Measurements from ENCODE around the gene CARMIL3.
A peak's percentile ranks its signal among the peaks of the same experiment; 100 is the strongest.
"Not testable (repeated sequence)": the region's sequence is repeated elsewhere in the genome, so short reads cannot be mapped to it uniquely, and the experiment has no call there.

CARMIL3 gene

GRCh38 chr14:24042746-24043145 is 9.1 kb upstream of the CARMIL3 start:
- no peak for DNase-seq

- DNase-seq = not testable (repeated sequence)
These were observed 2.8 kb upstream of the CARMIL3 start for GRCh38 chr14:24049002-24049401.

GRCh38 chr14:24050753-24051152 is 1.1 kb upstream of the CARMIL3 start:
- DNase-seq = not testable (repeated sequence)

- DNase-seq = no peak
These were observed 527 bp upstream of the CARMIL3 start for GRCh38 chr14:24051176-24051788.

DNA sequence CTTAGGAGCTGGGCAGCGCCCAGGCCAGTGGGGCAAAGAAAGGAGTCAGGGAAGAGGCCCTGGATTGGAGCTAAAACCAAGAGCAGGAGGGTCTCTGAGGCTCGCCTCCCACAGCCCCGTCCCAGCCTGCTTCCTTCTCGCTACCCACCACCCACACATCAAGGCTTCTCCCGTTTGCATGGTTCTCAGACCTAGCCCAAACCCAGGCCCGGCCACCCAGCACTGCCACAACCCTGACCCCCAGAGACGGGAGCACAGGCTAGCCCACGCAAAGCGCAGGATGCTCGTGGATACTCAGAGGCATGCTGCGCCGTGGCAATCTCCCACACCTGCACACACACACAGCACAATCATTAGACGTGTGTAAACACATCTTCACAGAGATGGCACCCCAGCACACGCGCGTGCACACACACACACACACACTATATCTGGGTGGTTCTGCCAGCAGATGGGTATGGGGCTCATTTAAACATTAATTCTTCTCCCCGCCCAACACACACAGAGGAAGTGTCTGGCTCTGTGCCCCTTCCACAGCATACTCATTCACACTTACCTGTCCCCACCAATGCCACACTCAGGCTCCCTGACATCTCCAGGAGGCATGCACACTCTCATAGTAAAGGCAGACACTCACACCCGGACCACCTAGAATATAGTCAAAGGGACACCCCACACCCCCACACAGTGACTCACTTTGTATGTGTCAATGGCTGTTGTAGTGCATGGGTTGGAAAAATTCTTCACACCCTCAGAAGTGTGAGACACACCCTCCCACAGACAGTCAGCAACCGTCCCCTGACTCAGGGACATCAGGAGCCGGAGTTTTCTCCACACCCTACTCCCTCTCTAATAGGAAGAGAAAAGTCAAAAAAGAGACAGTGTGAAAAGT is 1.1 kb downstream of the CARMIL3 start:
- no peak for DNase-seq

- no peak for DNase-seq
These were observed 1.9 kb downstream of the CARMIL3 start for GRCh38 chr14:24053548-24054323.

GRCh38 chr14:24054324-24054641 is 2.5 kb downstream of the CARMIL3 start:
- DNase-seq = no peak

- no peak for DNase-seq
These were observed 2.8 kb downstream of the CARMIL3 start for GRCh38 chr14:24054646-24055045.

GRCh38 chr14:24055971-24056799 is 4.4 kb downstream of the CARMIL3 start:
- no peak for DNase-seq

- DNase-seq = no peak
These were observed 5.0 kb downstream of the CARMIL3 start for GRCh38 chr14:24056800-24057184.

DNA sequence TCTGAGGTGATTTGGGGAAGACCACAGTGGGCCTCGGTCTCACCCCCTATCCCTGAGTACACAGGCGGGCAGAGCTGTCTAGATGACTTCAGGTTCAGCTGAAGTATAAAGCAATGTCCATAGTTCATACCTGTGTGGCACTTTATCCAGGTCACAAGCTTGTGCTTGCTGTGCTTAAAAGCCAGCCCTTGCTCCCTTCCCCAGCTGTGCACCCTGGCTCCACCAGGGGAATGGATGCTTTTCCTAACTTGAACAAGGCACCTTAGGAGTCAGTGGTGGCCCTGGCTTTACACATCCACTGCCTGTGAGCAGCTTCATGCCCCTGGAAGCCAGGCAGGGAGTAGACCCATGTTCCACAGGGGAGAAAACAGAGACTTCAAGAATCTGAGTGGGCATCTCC is 5.5 kb downstream of the CARMIL3 start:
- DNase-seq = no peak

- DNase-seq = no peak
These were observed 6.1 kb downstream of the CARMIL3 start for GRCh38 chr14:24057867-24058259.

DNA sequence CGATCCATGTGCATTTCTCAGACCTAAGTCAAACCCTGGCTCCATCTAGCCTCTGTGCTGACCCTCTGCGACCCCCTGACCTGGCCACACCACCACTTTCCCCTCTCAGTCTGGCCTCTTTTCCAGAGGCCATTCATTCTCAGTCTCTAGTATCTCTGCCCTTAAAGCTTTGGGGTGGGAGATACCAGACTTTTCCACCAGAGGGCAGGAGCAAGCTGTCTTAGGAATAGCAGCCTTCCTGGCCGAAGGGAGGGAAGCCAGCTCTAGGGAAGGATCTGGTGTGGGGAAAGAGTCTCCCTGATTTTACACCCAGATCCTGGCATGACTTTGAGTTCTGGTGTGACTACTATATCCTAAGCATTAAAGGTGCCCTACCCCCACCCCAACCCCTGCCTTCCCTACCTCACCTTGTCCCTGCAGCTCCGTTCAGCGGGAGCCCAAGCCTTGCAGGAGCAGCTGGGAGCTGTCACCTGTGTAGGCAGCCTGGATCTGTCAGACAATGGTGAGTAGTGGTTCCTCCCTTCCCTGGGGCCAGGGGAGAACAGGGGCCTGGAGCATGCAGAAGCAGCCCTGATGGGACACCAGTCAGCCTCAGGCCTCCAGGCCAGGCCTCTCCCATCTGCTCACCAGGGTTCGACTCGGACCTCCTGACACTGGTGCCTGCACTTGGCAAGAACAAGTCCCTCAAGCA is 6.6 kb downstream of the CARMIL3 start:
- DNase-seq = peak; percentile 97

GRCh38 chr14:24058951-24059475 is 7.2 kb downstream of the CARMIL3 start:
- DNase-seq = peak; percentile 35

- no peak for DNase-seq
These were observed 8.1 kb downstream of the CARMIL3 start for GRCh38 chr14:24059841-24060388.

DNA sequence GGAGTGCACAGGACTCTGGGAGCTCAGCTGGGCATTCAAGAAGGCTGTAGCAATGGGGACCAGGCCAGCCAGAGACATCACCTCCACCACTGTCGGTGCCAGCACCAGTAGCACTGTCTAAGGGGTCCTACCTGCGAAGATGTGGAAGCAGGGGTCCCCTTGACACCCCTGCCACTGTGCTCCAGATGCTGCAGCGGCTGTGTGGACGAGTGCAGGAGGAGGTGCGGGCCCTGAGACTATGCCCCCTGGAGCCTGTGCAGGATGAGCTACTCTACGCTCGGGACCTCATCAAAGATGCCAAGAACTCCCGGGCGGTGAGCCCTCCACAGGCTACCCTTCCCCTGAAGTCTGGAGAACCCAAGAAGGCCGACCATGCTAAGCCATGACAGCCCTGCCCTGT is 8.6 kb downstream of the CARMIL3 start:
- no peak for DNase-seq

DNA sequence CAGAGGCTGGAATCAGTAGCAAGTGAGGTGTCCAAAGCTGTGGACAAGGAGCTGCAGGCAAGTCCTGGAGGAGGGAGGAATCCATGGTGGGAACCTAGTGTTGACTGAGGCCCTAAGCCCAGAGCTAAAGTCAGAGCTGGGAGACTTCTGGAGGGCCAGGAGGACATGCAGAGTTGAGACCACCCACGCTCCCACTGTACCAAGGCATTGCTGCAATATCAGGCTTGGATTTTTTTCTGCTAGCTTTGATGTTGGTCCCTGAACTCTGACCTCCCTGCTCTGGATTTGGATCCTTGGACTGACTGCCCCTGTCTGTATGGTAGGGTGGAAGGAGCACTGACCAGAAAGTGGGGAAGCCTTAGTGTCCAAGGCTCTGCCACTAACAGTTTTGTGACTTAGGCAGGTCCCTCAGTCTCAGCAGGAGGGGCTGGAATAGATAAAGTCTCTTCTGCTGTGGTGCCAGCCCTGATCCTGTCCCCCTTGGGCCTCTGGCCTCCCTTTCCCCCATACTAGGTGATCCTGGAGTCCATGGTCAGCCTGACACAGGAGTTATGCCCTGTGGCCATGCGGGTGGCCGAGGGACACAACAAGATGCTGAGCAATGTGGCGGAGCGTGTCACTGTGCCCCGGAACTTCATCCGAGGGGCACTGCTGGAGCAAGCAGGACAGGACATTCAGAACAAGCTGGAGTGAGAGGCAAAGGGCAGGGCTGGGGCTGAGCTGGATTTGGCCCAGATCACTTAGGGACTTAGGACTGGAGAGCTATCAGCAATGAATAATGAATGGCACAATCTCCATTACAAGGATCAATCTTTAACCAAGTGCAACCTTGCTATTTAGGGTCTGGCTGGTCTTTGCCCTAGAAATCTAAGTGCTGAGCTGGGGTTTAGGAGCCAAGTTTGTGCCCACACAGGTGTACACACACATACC is 9.4 kb downstream of the CARMIL3 start:
- no peak for DNase-seq

DNA sequence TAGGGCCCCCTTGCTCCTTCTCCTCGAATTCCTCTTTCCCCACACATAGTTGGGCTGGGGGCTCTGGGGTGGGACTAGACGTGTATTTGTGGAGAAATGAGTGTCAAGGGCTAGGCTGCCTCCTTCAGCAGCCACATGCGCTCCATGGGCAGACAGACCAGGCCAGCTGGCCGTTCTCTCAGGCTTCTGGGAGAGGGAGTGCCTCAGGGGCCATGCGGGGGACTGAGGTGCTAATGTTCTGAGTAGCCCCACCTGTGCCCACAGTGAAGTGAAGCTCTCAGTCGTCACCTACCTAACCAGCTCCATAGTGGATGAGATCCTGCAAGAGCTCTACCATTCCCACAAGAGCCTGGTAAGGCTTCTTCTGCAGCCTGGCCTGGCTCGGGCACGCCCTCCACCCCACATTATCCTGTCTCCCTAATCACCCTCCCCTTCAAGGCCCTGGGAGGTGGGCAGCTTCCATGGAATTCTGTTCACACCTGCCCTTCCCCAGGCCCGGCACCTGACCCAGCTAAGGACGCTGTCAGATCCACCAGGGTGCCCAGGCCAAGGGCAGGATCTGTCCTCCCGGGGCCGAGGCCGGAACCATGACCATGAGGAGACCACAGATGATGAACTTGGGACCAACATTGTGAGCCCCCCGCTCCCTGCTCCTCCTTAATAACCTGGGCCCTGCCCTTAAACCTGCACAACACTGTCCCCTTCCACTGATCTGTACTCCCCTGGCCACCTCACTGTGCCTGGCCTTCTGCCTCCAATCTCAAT is 10.6 kb downstream of the CARMIL3 start:
- DNase-seq = no peak

DNA sequence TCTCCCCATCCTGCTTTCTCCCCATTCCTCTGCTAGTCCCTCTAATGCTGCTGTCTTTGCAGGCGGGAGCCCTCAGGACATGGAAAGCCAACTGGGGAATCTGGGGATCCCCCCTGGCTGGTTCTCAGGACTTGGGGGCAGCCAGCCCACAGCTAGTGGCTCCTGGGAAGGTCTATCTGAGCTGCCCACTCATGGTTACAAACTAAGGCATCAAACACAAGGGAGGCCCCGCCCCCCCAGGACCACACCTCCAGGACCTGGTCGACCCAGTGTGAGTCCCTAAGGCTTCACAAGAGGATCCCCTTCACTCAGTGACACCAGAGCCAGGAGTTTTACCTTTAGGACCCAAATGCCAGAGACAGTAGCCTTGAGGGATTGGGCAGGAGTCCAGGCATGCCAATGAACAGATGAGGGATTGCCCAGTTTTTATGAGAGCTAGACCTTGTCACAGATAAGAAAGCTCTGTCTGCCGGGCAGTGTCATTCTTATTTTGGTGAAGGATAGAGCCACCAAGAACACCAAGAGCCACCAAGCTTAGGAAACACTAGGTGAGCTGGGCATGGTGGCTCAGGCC is 11.5 kb downstream of the CARMIL3 start:
- no peak for DNase-seq
